Measurements from ENCODE around the gene ZNF598. TPM values are rescaled to one million over a fixed set of nuclear protein-coding genes. Genes with fewer than 3 reads are reported as not detected.

Gene ZNF598
- total RNA-seq, 1 experiment from 2014 or later = 57.4 TPM

GRCh38 chr16:1976216-1976520 is 33.5 kb downstream of the ZNF598 start:
- Histone ChIP-seq H3K4me2 (ENCODE audit: low read length) (no peak overlapping the region), H3K36me3 (ENCODE audit: control insufficient read depth in 1 of 2, insufficient read depth in 2 of 2, low read length in 2 of 2) (peaks cover 0 to 41% of the 10 kb centered on the region in 2 experiments; a peak in 2 of 4 replicates), H3K4me3 (replicated peaks in 1 of 2; ENCODE audit: low read depth in 1 of 2, low read length in 2 of 2) (no peak overlapping the region), H3K79me2 (ENCODE audit: insufficient read depth, low read length) (peaks cover 32% of the 10 kb centered on the region), H3K27ac (ENCODE audit: low read depth, low read length) (no peak overlapping the region), H3K9me3 (ENCODE audit: control insufficient read depth in 1 of 2, insufficient read depth in 1 of 2, low read depth in 1 of 2, low read length in 2 of 2) (no peaks in the 10 kb centered on the region), H2AFZ (ENCODE audit: low read depth, low read length, poor library complexity, severe bottlenecking) (no peak overlapping the region), H3K9ac (ENCODE audit: low read length) (no peak overlapping the region), H3K4me1 (ENCODE audit: control insufficient read depth in 1 of 2, insufficient read depth in 2 of 2, low read length in 2 of 2) (peaks cover 27 to 49% of the 10 kb centered on the region in 2 experiments), H3K9me2 (ENCODE audit: insufficient read depth) (no peaks in the 10 kb centered on the region), H4K20me1 (ENCODE audit: insufficient read depth) (no peaks in the 10 kb centered on the region), H3K27me3 (ENCODE audit: insufficient read depth, low read length) (no peaks in the 10 kb centered on the region)
- POLR2A ChIA-PET = interaction anchor here (12.5 kb wide), 1 partner anchor 10 kb away, joined by 104 read pairs; the partner anchor contains the start of genes RNF151 and RPS2
- CTCF ChIA-PET = no interaction called here
- BruUV-seq (replicated peaks) = no TSS peak
- intact Hi-C loops (cut with micrococcal nuclease) = no loop called here
- TF ChIP-seq TCF7L2 (IDR thresholded peaks at IDR 0.05; ENCODE audit: borderline replicate concordance, extremely low read depth, insufficient read depth, insufficient read length) (no peak), RAD21 (IDR thresholded peaks at IDR 0.05; ENCODE audit: low read depth) (no peak), CBX3 (IDR thresholded peaks at IDR 0.05; ENCODE audit: low read depth) (no peak)
- DNase-seq (ENCODE audit: low read depth, low spot score) (no peak), ATAC-seq (no peak)
- RAD21 ChIA-PET (ENCODE audit: low non-redundant PET in 1 of 2, low total read pairs in 2 of 2, uncharacterized antibody in 2 of 2, unreplicated experiment in 2 of 2) = no interaction called here

GRCh38 chr16:1975432-1976215 is 34.0 kb downstream of the ZNF598 start:
- Histone ChIP-seq H4K20me1 (ENCODE audit: insufficient read depth) (no peaks in the 10 kb centered on the region), H3K9me2 (ENCODE audit: insufficient read depth) (no peaks in the 10 kb centered on the region), H3K9me3 (ENCODE audit: control insufficient read depth in 1 of 2, insufficient read depth in 1 of 2, low read depth in 1 of 2, low read length in 2 of 2) (no peaks in the 10 kb centered on the region), H3K36me3 (ENCODE audit: control insufficient read depth in 1 of 2, insufficient read depth in 2 of 2, low read length in 2 of 2) (peaks cover 0 to 41% of the 10 kb centered on the region in 2 experiments; a peak in 2 of 4 replicates), H3K27ac (ENCODE audit: low read depth, low read length) (no peak overlapping the region), H3K4me1 (ENCODE audit: control insufficient read depth in 1 of 2, insufficient read depth in 2 of 2, low read length in 2 of 2) (peaks cover 21 to 48% of the 10 kb centered on the region in 2 experiments), H3K4me2 (ENCODE audit: low read length) (no peak overlapping the region), H2AFZ (ENCODE audit: low read depth, low read length, poor library complexity, severe bottlenecking) (no peak overlapping the region), H3K4me3 (replicated peaks in 1 of 2; ENCODE audit: low read depth in 1 of 2, low read length in 2 of 2) (no peak overlapping the region), H3K79me2 (ENCODE audit: insufficient read depth, low read length) (peaks cover 36% of the 10 kb centered on the region), H3K27me3 (ENCODE audit: insufficient read depth, low read length) (no peaks in the 10 kb centered on the region), H3K9ac (ENCODE audit: low read length) (no peak overlapping the region)
- BruUV-seq (replicated peaks) = no TSS peak
- intact Hi-C loops (cut with micrococcal nuclease) = no loop called here
- ChIA-PET POLR2A (interaction anchor here (12.5 kb wide), 1 partner anchor 10 kb away, joined by 104 read pairs; the partner anchor contains the start of genes RNF151 and RPS2), CTCF (no interaction called here), RAD21 (ENCODE audit: low non-redundant PET in 1 of 2, low total read pairs in 2 of 2, uncharacterized antibody in 2 of 2, unreplicated experiment in 2 of 2) (no interaction called here)
- no peak for DNase-seq (ENCODE audit: low read depth, low spot score)
- no peak for ATAC-seq
- no peak for TF ChIP-seq RAD21 (IDR thresholded peaks at IDR 0.05; ENCODE audit: low read depth)
- TF ChIP-seq ZNF274 (IDR thresholded peaks at IDR 0.05; ENCODE audit: low read depth, low read length) = no peak
- TF ChIP-seq YY1 (IDR thresholded peaks at IDR 0.05; ENCODE audit: extremely low read depth, insufficient replicate concordance, low read depth, low read length) = no peak
- TF ChIP-seq, protein P1, sequence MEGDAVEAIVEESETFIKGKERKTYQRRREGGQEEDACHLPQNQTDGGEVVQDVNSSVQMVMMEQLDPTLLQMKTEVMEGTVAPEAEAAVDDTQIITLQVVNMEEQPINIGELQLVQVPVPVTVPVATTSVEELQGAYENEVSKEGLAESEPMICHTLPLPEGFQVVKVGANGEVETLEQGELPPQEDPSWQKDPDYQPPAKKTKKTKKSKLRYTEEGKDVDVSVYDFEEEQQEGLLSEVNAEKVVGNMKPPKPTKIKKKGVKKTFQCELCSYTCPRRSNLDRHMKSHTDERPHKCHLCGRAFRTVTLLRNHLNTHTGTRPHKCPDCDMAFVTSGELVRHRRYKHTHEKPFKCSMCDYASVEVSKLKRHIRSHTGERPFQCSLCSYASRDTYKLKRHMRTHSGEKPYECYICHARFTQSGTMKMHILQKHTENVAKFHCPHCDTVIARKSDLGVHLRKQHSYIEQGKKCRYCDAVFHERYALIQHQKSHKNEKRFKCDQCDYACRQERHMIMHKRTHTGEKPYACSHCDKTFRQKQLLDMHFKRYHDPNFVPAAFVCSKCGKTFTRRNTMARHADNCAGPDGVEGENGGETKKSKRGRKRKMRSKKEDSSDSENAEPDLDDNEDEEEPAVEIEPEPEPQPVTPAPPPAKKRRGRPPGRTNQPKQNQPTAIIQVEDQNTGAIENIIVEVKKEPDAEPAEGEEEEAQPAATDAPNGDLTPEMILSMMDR (IDR thresholded peaks at IDR 0.05 in 2 of 3, conservative IDR thresholded peaks at IDR 0.05 in 1 of 3; ENCODE audit: borderline replicate concordance in 1 of 3, insufficient read depth in 1 of 3, low read depth in 2 of 3, low read length in 2 of 3) = no peak
- no peak for TF ChIP-seq POLR2AphosphoS5 (IDR thresholded peaks at IDR 0.05; ENCODE audit: low read depth, low read length)
- no peak for TF ChIP-seq MAX (IDR thresholded peaks at IDR 0.05)
- no peak for TF ChIP-seq CBX3 (IDR thresholded peaks at IDR 0.05; ENCODE audit: low read depth)
- TF ChIP-seq FOSL1 (IDR thresholded peaks at IDR 0.05; ENCODE audit: low read depth) = no peak
- no peak for TF ChIP-seq EZH2phosphoT487 (IDR thresholded peaks at IDR 0.05; ENCODE audit: borderline replicate concordance)
- TF ChIP-seq EZH2 (IDR thresholded peaks at IDR 0.05) = no peak
- TF ChIP-seq, protein P2, sequence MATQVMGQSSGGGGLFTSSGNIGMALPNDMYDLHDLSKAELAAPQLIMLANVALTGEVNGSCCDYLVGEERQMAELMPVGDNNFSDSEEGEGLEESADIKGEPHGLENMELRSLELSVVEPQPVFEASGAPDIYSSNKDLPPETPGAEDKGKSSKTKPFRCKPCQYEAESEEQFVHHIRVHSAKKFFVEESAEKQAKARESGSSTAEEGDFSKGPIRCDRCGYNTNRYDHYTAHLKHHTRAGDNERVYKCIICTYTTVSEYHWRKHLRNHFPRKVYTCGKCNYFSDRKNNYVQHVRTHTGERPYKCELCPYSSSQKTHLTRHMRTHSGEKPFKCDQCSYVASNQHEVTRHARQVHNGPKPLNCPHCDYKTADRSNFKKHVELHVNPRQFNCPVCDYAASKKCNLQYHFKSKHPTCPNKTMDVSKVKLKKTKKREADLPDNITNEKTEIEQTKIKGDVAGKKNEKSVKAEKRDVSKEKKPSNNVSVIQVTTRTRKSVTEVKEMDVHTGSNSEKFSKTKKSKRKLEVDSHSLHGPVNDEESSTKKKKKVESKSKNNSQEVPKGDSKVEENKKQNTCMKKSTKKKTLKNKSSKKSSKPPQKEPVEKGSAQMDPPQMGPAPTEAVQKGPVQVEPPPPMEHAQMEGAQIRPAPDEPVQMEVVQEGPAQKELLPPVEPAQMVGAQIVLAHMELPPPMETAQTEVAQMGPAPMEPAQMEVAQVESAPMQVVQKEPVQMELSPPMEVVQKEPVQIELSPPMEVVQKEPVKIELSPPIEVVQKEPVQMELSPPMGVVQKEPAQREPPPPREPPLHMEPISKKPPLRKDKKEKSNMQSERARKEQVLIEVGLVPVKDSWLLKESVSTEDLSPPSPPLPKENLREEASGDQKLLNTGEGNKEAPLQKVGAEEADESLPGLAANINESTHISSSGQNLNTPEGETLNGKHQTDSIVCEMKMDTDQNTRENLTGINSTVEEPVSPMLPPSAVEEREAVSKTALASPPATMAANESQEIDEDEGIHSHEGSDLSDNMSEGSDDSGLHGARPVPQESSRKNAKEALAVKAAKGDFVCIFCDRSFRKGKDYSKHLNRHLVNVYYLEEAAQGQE (IDR thresholded peaks at IDR 0.05; ENCODE audit: low read depth) = no peak
